Caco-2 (cell line): ENCODE data around the gene SH3RF1. TPM values are rescaled to one million over a fixed set of nuclear protein-coding genes. Genes with fewer than 3 reads are reported as not detected.

ENCODE experiments used
- BruUV-seq: library from RNA; stranded (reverse); fragments of 400-500 nt; replicated peaks from 2 replicates; lab custom pipeline; 2021; lab: Mats Ljungman, UMichigan
- CTCF ChIA-PET: fragments of 300-600 bp; sonication (Branson Sonifier 250); formaldehyde crosslinking; loops from one replicate; lab custom pipeline; 2022; ENCODE audit warnings: antibody characterized with exemption; lab: Charles Lee
- POLR2A ChIA-PET: fragments of 300-600 bp; sonication (Branson Sonifier 250); formaldehyde crosslinking; loops from one replicate; lab custom pipeline; 2022; ENCODE audit warnings: antibody characterized with exemption; lab: Charles Lee
- DNase-seq, 2 experiments: peaks; one replicate each; pipeline versions ENCODE4 v3.0.0 to v3.0.0-alpha.2; 2020 to 2022
- H3K27me3 ChIP-seq: replicated peaks from 2 replicates; pipeline ENCODE4 v1.6.0; 2011; ENCODE audit warnings: low read length; ENCODE audit not compliant: control insufficient read depth, insufficient read depth
- H3K36me3 ChIP-seq: 2 replicates; pipeline ENCODE4 v1.5.1; 2011; ENCODE audit warnings: low read length; ENCODE audit not compliant: control insufficient read depth, insufficient read depth
- H3K4me1 ChIP-seq: fragments of 250-450 bp; sonication (Bioruptor Pico); 2 replicates; pipeline ENCODE4 v1.5.1; 2020; ENCODE audit warnings: mild to moderate bottlenecking
- H3K4me3 ChIP-seq: 2 replicates; pipeline ENCODE4 v1.5.1; 2011; ENCODE audit warnings: low read depth, mild to moderate bottlenecking, control low read depth, low read length
- H3K9me3 ChIP-seq: fragments of 250-450 bp; sonication (Bioruptor Pico); 2 replicates; pipeline ENCODE4 v1.5.1; 2020; ENCODE audit warnings: mild to moderate bottlenecking, moderate library complexity
- H3K27ac Mint-ChIP-seq: one replicate; pipeline ENCODE4 v1.8.0; 2022; ENCODE audit warnings: mixed read lengths; ENCODE audit not compliant: unreplicated experiment
- H3K27me3 Mint-ChIP-seq: one replicate; pipeline ENCODE4 v1.8.0; 2022; ENCODE audit warnings: mixed read lengths; ENCODE audit not compliant: insufficient read depth, unreplicated experiment
- H3K36me3 Mint-ChIP-seq: one replicate; pipeline ENCODE4 v1.8.0; 2022; ENCODE audit warnings: mild to moderate bottlenecking, mixed read lengths; ENCODE audit not compliant: insufficient read depth, unreplicated experiment
- H3K4me1 Mint-ChIP-seq: one replicate; pipeline ENCODE4 v1.8.0; 2022; ENCODE audit warnings: low read depth, mixed read lengths; ENCODE audit not compliant: unreplicated experiment
- H3K4me3 Mint-ChIP-seq: one replicate; pipeline ENCODE4 v1.8.0; 2022; ENCODE audit warnings: mild to moderate bottlenecking, moderate library complexity, mixed read lengths; ENCODE audit not compliant: unreplicated experiment
- H3K9me3 Mint-ChIP-seq: one replicate; pipeline ENCODE4 v1.8.0; 2022; ENCODE audit warnings: mixed read lengths; ENCODE audit not compliant: unreplicated experiment
- intact Hi-C: fragments of 100-400 bp; cut with micrococcal nuclease; formaldehyde crosslinking; loops from one replicate; pipeline ENCODE4 v1.10.0; 2022; ENCODE audit not compliant: unreplicated experiment
- total RNA-seq: library from RNA; stranded (reverse); gene quantifications from 2 replicates; pipeline ENCODE4 v1.2.3, GENCODE V29; 2022
- TF ChIP-seq, protein P1 (sequence below), 2 experiments: fragments of 200-600 bp in 1 of 2; IDR thresholded peaks; 1 replicate in 1 of 2; 2 replicates in 1 of 2; pipeline versions ENCODE4 v1.5.1 to v1.8.0; 2011 to 2022; ENCODE audit warnings: antibody characterized with exemption in 1 of 2, control low read depth in 1 of 2, inconsistent platforms in 1 of 2, low read depth in 1 of 2, low read length in 1 of 2, mild to moderate bottlenecking in 1 of 2, moderate library complexity in 1 of 2; ENCODE audit not compliant: insufficient read depth in 1 of 2, severe bottlenecking in 1 of 2, unreplicated experiment in 1 of 2

Gene SH3RF1
- total RNA-seq, 1 experiment from 2014 or later = 25.1 TPM

DNA sequence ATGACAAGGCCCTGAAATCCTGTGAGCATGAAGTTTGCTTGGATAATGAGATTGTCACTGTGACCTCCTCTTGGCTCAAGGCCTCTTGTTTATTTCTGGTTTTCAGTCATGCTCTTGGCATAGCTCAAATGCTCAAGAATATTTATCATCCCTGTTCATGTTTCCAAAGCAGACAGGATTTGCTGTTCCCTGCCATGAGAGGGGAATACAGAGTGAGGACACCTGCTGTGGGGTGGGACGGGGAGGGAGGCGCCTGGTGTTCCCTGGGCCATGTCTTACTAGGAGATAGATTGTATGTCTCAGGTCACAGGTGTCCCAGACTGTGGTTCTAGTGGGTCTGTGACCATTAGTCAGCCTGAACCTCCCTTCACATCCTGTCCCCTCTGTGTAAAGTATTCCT, 34.9 kb upstream of the SH3RF1 start:
- no peak overlapping the region for H3K4me3 Mint-ChIP-seq
- no peaks in the 10 kb centered on the region for H3K9me3 Mint-ChIP-seq
- Histone ChIP-seq H3K4me3 (no peak overlapping the region), H3K36me3 (no peaks in the 10 kb centered on the region), H3K9me3 (no peaks in the 10 kb centered on the region; the same call in 1 of the 2 replicates), H3K4me1 (no peaks in the 10 kb centered on the region), H3K27me3 (no peaks in the 10 kb centered on the region)
- TF ChIP-seq, protein P1, sequence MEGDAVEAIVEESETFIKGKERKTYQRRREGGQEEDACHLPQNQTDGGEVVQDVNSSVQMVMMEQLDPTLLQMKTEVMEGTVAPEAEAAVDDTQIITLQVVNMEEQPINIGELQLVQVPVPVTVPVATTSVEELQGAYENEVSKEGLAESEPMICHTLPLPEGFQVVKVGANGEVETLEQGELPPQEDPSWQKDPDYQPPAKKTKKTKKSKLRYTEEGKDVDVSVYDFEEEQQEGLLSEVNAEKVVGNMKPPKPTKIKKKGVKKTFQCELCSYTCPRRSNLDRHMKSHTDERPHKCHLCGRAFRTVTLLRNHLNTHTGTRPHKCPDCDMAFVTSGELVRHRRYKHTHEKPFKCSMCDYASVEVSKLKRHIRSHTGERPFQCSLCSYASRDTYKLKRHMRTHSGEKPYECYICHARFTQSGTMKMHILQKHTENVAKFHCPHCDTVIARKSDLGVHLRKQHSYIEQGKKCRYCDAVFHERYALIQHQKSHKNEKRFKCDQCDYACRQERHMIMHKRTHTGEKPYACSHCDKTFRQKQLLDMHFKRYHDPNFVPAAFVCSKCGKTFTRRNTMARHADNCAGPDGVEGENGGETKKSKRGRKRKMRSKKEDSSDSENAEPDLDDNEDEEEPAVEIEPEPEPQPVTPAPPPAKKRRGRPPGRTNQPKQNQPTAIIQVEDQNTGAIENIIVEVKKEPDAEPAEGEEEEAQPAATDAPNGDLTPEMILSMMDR (IDR thresholded peaks at IDR 0.05; ENCODE audit: insufficient read depth in 1 of 2, low read depth in 1 of 2, low read length in 1 of 2, severe bottlenecking in 1 of 2, unreplicated experiment in 1 of 2) = no peak
- no peaks in the 10 kb centered on the region for H3K36me3 Mint-ChIP-seq
- no peak overlapping the region for H3K27ac Mint-ChIP-seq
- ChIA-PET CTCF (interaction anchor here (0.6 kb wide), 1 partner anchor 295 kb away, joined by 3 read pairs; the partner anchor contains the start of gene CBR4), POLR2A (no interaction called here)
- no TSS peak for BruUV-seq
- H3K4me1 Mint-ChIP-seq = no peaks in the 10 kb centered on the region
- intact Hi-C loops = no loop called here
- DNase-seq = no peak
- no peaks in the 10 kb centered on the region for H3K27me3 Mint-ChIP-seq

DNA sequence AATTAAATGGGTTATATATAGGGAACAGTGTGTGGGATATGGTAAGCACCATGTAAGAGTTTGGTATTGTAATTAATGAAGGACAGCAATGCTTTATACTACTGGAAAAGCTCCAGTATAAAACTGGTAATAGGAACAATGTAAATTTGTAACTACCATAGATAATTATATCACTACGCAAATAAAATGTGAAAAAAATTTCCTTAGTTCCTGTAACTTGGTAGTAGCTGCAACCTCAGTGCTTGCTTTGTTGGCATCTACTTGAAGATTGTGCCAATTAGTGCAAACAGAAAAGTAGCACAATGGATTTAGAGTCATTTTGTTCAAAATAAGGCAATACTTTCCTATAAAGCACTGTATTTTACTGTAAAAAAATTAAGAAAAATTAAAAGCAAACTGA, 34.4 kb upstream of the SH3RF1 start:
- TF ChIP-seq, protein P1 (IDR thresholded peaks at IDR 0.05; ENCODE audit: insufficient read depth in 1 of 2, low read depth in 1 of 2, low read length in 1 of 2, severe bottlenecking in 1 of 2, unreplicated experiment in 1 of 2) = no peak
- Mint-ChIP-seq H3K4me1 (no peaks in the 10 kb centered on the region), H3K4me3 (no peak overlapping the region), H3K27me3 (no peaks in the 10 kb centered on the region), H3K27ac (no peak overlapping the region), H3K9me3 (no peaks in the 10 kb centered on the region), H3K36me3 (no peaks in the 10 kb centered on the region)
- Histone ChIP-seq H3K27me3 (no peaks in the 10 kb centered on the region), H3K9me3 (no peaks in the 10 kb centered on the region; the same call in 1 of the 2 replicates), H3K36me3 (no peaks in the 10 kb centered on the region), H3K4me3 (no peak overlapping the region), H3K4me1 (no peaks in the 10 kb centered on the region)
- DNase-seq = no peak
- intact Hi-C loops = no loop called here
- ChIA-PET CTCF (no interaction called here), POLR2A (no interaction called here)
- no TSS peak for BruUV-seq

DNA sequence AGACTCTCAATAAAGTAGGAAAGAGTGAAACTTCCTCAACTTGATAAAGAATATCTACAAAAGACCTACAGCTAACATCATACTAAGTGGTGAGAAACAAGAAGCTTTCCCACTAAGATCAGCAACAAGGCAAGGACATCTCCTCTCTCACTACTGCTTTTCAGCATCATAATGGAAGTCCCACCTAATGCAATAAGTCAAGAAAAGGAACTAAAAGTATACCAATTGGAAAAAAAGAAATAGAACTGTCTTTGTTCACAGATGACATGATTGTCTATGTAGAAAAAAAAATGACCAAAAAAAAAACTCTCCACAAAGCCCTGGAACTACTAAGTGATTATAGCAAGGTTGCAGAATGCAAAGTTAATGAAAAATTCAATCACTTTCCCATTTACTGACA, 25.1 kb upstream of the SH3RF1 start:
- Histone ChIP-seq H3K9me3 (no peaks in the 10 kb centered on the region), H3K36me3 (no peaks in the 10 kb centered on the region), H3K27me3 (no peaks in the 10 kb centered on the region), H3K4me3 (no peak overlapping the region), H3K4me1 (peaks cover 4% of the 10 kb centered on the region)
- H3K9me3 Mint-ChIP-seq = no peaks in the 10 kb centered on the region
- POLR2A ChIA-PET = no interaction called here
- DNase-seq = no peak
- H3K27ac Mint-ChIP-seq = no peak overlapping the region
- BruUV-seq = no TSS peak
- CTCF ChIA-PET = no interaction called here
- H3K27me3 Mint-ChIP-seq = no peaks in the 10 kb centered on the region
- no peaks in the 10 kb centered on the region for H3K36me3 Mint-ChIP-seq
- no peak overlapping the region for H3K4me3 Mint-ChIP-seq
- H3K4me1 Mint-ChIP-seq = peaks cover 9% of the 10 kb centered on the region
- TF ChIP-seq, protein P1 (IDR thresholded peaks at IDR 0.05; ENCODE audit: insufficient read depth in 1 of 2, low read depth in 1 of 2, low read length in 1 of 2, severe bottlenecking in 1 of 2, unreplicated experiment in 1 of 2) = no peak
- intact Hi-C loops = no loop called here
